HepG2 (cell line): Measurements from ENCODE around the gene PLIN3. TPM values are rescaled to one million over a fixed set of nuclear protein-coding genes. Genes with fewer than 3 reads are reported as not detected.

Experiments
- HCFC1 ChIP-seq: fragments of 150-350 bp; IDR thresholded peaks from 2 replicates; pipeline ENCODE4 v1.6.1; 2014; ENCODE audit warnings: low read depth, low read length
- IKZF1 ChIP-seq: fragments of 450-650 bp; IDR thresholded peaks from 2 replicates; pipeline ENCODE4 v1.7.1; 2016
- MXD4 ChIP-seq: IDR thresholded peaks from 2 replicates; pipeline ENCODE4 v1.6.1; 2016; ENCODE audit warnings: mild to moderate bottlenecking, missing biosample characterization, missing genetic modification reagents
- RBFOX2 ChIP-seq: fragments of 200-400 bp; formaldehyde crosslinking; IDR thresholded peaks from 2 replicates; pipeline ENCODE4 v1.6.1; 2017; ENCODE audit warnings: low read depth, mild to moderate bottlenecking, low read length
- SMARCC2 ChIP-seq: fragments of 450-650 bp; IDR thresholded peaks from 2 replicates; pipeline ENCODE4 v1.6.1; 2017; ENCODE audit warnings: antibody characterized with exemption, mild to moderate bottlenecking
- TARDBP ChIP-seq: sonication (generic); formaldehyde crosslinking; IDR thresholded peaks from 2 replicates; pipeline ENCODE4 v1.8.0; 2022; ENCODE audit warnings: mild to moderate bottlenecking, missing genetic modification reagents
- TBP ChIP-seq: sonication (generic); formaldehyde crosslinking; IDR thresholded peaks from 2 replicates; pipeline ENCODE4 v1.5.0; 2020; ENCODE audit warnings: missing genetic modification reagents
- TCF7L2 ChIP-seq: IDR thresholded peaks from 2 replicates; pipeline ENCODE4 v1.6.1; 2011; ENCODE audit warnings: mild to moderate bottlenecking, low read depth, low read length, moderate library complexity
- ZFP62 ChIP-seq: sonication (generic); formaldehyde crosslinking; IDR thresholded peaks from 2 replicates; pipeline ENCODE4 v1.4.0; 2020; ENCODE audit warnings: missing genetic modification reagents
- ZFP82 ChIP-seq: sonication (generic); formaldehyde crosslinking; IDR thresholded peaks from 2 replicates; pipeline ENCODE4 v1.5.1; 2020; ENCODE audit warnings: mild to moderate bottlenecking, missing genetic modification reagents, borderline replicate concordance
- ZKSCAN5 ChIP-seq: sonication (generic); formaldehyde crosslinking; IDR thresholded peaks from 2 replicates; pipeline ENCODE4 v1.5.1; 2020; ENCODE audit warnings: mild to moderate bottlenecking, missing genetic modification reagents
- ZNF501 ChIP-seq: sonication (generic); formaldehyde crosslinking; IDR thresholded peaks from 2 replicates; pipeline ENCODE4 v1.5.1; 2020; ENCODE audit warnings: mild to moderate bottlenecking, moderate library complexity, missing genetic modification reagents
- polyA plus RNA-seq, 8 experiments: library from polyadenylated mRNA; depleted of rRNA in 3 of 8; stranded (reverse) in 7 of 8; unstranded in 1 of 8; fragments of >200 nt; fragmentation: Illumina TruSeq in 4 of 8; extraction: Trizol in 4 of 8; gene quantifications; 2 replicates each; pipeline versions ENCODE4 v1.2.1 to v1.2.3, GENCODE V29; 2011 to 2016; ENCODE audit warnings: low read depth in 4 of 8, missing spikeins in 1 of 8, mixed read lengths in 1 of 8; ENCODE audit not compliant: insufficient read depth in 1 of 8
- total RNA-seq, 5 experiments: library from RNA; depleted of rRNA; stranded (reverse); fragments of >200 nt; fragmentation: Illumina TruSeq; extraction: Trizol; gene quantifications; 2 replicates each; pipeline ENCODE4 v1.2.3, GENCODE V29; 2016; ENCODE audit warnings: low read depth in 1 of 5
- TF ChIP-seq, protein P1 (sequence below): IDR thresholded peaks from 2 replicates; pipeline ENCODE4 v1.6.1; 2012; ENCODE audit warnings: low read length, improper control_type of control experiment
- TF ChIP-seq, protein P2 (sequence below): sonication (generic); formaldehyde crosslinking; IDR thresholded peaks from 2 replicates; pipeline ENCODE4 v1.4.0; 2020; ENCODE audit warnings: missing genetic modification reagents
- TF ChIP-seq, protein P3 (sequence below): sonication (generic); formaldehyde crosslinking; IDR thresholded peaks from 2 replicates; pipeline ENCODE4 v1.4.0; 2020; ENCODE audit warnings: low read depth, missing genetic modification reagents
- TF ChIP-seq, protein P4 (sequence below): sonication (generic); formaldehyde crosslinking; IDR thresholded peaks from 2 replicates; pipeline ENCODE4 v1.8.0; 2022; ENCODE audit warnings: mild to moderate bottlenecking, missing genetic modification reagents
- TF ChIP-seq, protein P5 (sequence below): IDR thresholded peaks from 2 replicates; pipeline ENCODE4 v1.6.1; 2016; ENCODE audit warnings: missing genetic modification reagents, missing compliant biosample characterization
- TF ChIP-seq, protein P6 (sequence below): sonication (generic); formaldehyde crosslinking; IDR thresholded peaks from 2 replicates; pipeline ENCODE4 v1.4.0; 2020; ENCODE audit warnings: mild to moderate bottlenecking, missing genetic modification reagents

PLIN3 gene
- total and polyA plus RNA-seq, 2 of the 13 experiments (the other 11 are each of a cell fraction or from before 2014, with no cell fraction given): 49.3 to 57.9 TPM

DNA sequence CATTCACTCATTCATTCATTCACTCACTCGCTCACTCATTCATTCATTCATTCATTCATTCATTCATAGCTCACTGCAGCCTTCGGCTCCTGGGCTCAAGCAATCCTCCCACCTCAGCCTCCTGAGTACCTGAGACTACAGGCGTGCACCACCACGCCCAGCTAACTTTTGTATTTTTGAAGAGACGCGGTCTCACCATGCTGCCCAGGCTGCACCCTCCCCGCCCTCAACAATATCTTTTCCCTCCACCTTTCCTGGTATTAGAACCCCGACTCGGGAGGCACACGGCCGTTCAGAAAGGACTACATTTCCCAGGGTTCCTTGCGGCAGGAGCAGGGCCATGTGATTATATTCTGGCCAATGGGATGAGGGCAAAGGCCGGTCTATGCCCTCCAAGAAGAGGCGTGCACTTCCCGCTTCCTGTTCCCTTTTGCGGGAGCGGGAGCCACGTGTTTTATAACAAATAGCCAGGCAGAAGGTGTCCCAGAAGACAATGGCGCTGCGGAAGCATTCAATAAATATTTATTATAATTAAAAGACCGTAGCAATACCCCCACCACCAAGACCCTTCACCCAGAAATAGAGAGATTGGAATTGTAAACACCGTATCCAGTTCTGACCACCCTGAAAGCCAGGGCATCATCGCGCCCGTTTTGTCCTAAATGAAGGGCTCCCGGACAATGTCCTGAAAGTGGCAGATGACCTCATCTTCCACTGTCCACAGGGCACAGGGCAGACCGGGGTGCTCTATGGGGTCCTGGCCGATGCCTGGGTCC is 51.9 kb downstream of the PLIN3 start (continued):
- TF ChIP-seq, protein P1, sequence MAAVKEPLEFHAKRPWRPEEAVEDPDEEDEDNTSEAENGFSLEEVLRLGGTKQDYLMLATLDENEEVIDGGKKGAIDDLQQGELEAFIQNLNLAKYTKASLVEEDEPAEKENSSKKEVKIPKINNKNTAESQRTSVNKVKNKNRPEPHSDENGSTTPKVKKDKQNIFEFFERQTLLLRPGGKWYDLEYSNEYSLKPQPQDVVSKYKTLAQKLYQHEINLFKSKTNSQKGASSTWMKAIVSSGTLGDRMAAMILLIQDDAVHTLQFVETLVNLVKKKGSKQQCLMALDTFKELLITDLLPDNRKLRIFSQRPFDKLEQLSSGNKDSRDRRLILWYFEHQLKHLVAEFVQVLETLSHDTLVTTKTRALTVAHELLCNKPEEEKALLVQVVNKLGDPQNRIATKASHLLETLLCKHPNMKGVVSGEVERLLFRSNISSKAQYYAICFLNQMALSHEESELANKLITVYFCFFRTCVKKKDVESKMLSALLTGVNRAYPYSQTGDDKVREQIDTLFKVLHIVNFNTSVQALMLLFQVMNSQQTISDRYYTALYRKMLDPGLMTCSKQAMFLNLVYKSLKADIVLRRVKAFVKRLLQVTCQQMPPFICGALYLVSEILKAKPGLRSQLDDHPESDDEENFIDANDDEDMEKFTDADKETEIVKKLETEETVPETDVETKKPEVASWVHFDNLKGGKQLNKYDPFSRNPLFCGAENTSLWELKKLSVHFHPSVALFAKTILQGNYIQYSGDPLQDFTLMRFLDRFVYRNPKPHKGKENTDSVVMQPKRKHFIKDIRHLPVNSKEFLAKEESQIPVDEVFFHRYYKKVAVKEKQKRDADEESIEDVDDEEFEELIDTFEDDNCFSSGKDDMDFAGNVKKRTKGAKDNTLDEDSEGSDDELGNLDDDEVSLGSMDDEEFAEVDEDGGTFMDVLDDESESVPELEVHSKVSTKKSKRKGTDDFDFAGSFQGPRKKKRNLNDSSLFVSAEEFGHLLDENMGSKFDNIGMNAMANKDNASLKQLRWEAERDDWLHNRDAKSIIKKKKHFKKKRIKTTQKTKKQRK: no peak
- TF ChIP-seq TCF7L2: no peak
- TF ChIP-seq, protein P2, sequence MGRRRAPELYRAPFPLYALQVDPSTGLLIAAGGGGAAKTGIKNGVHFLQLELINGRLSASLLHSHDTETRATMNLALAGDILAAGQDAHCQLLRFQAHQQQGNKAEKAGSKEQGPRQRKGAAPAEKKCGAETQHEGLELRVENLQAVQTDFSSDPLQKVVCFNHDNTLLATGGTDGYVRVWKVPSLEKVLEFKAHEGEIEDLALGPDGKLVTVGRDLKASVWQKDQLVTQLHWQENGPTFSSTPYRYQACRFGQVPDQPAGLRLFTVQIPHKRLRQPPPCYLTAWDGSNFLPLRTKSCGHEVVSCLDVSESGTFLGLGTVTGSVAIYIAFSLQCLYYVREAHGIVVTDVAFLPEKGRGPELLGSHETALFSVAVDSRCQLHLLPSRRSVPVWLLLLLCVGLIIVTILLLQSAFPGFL (CRISPR knock-in tag): no peak
- peak; percentile 93 for TF ChIP-seq MXD4 (CRISPR knock-in tag)
- TF ChIP-seq ZFP62: no peak
- TF ChIP-seq, protein P3, sequence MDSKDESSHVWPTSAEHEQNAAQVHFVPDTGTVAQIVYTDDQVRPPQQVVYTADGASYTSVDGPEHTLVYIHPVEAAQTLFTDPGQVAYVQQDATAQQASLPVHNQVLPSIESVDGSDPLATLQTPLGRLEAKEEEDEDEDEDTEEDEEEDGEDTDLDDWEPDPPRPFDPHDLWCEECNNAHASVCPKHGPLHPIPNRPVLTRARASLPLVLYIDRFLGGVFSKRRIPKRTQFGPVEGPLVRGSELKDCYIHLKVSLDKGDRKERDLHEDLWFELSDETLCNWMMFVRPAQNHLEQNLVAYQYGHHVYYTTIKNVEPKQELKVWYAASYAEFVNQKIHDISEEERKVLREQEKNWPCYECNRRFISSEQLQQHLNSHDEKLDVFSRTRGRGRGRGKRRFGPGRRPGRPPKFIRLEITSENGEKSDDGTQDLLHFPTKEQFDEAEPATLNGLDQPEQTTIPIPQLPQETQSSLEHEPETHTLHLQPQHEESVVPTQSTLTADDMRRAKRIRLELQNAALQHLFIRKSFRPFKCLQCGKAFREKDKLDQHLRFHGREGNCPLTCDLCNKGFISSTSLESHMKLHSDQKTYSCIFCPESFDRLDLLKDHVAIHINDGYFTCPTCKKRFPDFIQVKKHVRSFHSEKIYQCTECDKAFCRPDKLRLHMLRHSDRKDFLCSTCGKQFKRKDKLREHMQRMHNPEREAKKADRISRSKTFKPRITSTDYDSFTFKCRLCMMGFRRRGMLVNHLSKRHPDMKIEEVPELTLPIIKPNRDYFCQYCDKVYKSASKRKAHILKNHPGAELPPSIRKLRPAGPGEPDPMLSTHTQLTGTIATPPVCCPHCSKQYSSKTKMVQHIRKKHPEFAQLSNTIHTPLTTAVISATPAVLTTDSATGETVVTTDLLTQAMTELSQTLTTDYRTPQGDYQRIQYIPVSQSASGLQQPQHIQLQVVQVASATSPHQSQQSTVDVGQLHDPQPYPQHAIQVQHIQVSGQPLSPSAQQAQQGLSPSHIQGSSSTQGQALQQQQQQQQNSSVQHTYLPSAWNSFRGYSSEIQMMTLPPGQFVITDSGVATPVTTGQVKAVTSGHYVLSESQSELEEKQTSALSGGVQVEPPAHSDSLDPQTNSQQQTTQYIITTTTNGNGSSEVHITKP (CRISPR knock-in tag): no peak
- TF ChIP-seq, protein P4, sequence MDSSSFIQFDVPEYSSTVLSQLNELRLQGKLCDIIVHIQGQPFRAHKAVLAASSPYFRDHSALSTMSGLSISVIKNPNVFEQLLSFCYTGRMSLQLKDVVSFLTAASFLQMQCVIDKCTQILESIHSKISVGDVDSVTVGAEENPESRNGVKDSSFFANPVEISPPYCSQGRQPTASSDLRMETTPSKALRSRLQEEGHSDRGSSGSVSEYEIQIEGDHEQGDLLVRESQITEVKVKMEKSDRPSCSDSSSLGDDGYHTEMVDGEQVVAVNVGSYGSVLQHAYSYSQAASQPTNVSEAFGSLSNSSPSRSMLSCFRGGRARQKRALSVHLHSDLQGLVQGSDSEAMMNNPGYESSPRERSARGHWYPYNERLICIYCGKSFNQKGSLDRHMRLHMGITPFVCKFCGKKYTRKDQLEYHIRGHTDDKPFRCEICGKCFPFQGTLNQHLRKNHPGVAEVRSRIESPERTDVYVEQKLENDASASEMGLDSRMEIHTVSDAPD (CRISPR knock-in tag): no peak
- TF ChIP-seq SMARCC2: no peak
- TF ChIP-seq ZKSCAN5 (CRISPR knock-in tag): no peak
- TF ChIP-seq ZFP82: no peak
- peak; percentile 86 for TF ChIP-seq HCFC1
- TF ChIP-seq ZNF501 (CRISPR knock-in tag): no peak
- TF ChIP-seq, protein P5, sequence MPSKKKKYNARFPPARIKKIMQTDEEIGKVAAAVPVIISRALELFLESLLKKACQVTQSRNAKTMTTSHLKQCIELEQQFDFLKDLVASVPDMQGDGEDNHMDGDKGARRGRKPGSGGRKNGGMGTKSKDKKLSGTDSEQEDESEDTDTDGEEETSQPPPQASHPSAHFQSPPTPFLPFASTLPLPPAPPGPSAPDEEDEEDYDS (CRISPR knock-in tag): 0 out of 2 replicates have a peak, but pooled peaks have one; percentile 19
- no peak; the same call in 1 of the 2 replicates for TF ChIP-seq TARDBP
- peak; percentile 39; the same call in 1 of the 2 replicates for TF ChIP-seq RBFOX2
- TF ChIP-seq IKZF1: no peak
- TF ChIP-seq, protein P6, sequence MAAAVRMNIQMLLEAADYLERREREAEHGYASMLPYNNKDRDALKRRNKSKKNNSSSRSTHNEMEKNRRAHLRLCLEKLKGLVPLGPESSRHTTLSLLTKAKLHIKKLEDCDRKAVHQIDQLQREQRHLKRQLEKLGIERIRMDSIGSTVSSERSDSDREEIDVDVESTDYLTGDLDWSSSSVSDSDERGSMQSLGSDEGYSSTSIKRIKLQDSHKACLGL: no peak
- TF ChIP-seq TBP (CRISPR knock-in tag): no peak
